IPS-NIHi11 (cell line): Measurements from ENCODE around the gene BAHCC1.

ENCODE experiments used
- DNase-seq: peaks from one replicate; pipeline ENCODE4 v3.0.0; 2012; ENCODE audit warnings: mixed read lengths, low spot score

Gene BAHCC1

GRCh38 chr17:81514739-81515529, 119.7 kb downstream of the BAHCC1 start:
- DNase-seq = peak; percentile 81

GRCh38 chr17:81515530-81516041, 120.3 kb downstream of the BAHCC1 start:
- no peak for DNase-seq
